NCI-H2029 treated with DMSO at 0.1 percent for 48 hours (cell line): ENCODE measurements around the gene GBX2.
"Not testable (repeated sequence)": the region's sequence is repeated elsewhere in the genome, so short reads cannot be mapped to it uniquely, and the experiment has no call there.

Experiments used
- DNase-seq: peaks from one replicate; lab custom pipeline; 2025; lab: John Stamatoyannopoulos, UW

Gene GBX2

GRCh38 chr2:236155406-236155805 lies 12.8 kb downstream of the GBX2 start:
- DNase-seq = no peak

- no peak for DNase-seq
These were observed 21.8 kb downstream of the GBX2 start for GRCh38 chr2:236146436-236146835.

GRCh38 chr2:236143811-236144210 lies 24.4 kb downstream of the GBX2 start:
- no peak for DNase-seq

- not testable (repeated sequence) for DNase-seq
These were observed 26.6 kb downstream of the GBX2 start for GRCh38 chr2:236141616-236142015.

- DNase-seq = no peak
These were observed 31.1 kb downstream of the GBX2 start for GRCh38 chr2:236137066-236137465.

- no peak for DNase-seq
These were observed 31.6 kb downstream of the GBX2 start for GRCh38 chr2:236136538-236136937.

- no peak for DNase-seq
These were observed 34.7 kb downstream of the GBX2 start for GRCh38 chr2:236133410-236134012.

GRCh38 chr2:236131073-236131692 lies 37.0 kb downstream of the GBX2 start:
- no peak for DNase-seq

GRCh38 chr2:236130349-236130998 lies 37.7 kb downstream of the GBX2 start:
- no peak for DNase-seq

GRCh38 chr2:236129935-236130334 lies 38.3 kb downstream of the GBX2 start:
- DNase-seq = no peak

GRCh38 chr2:236128321-236128720 lies 39.9 kb downstream of the GBX2 start:
- DNase-seq = no peak

- no peak for DNase-seq
These were observed 41.2 kb downstream of the GBX2 start for GRCh38 chr2:236127010-236127409.

- no peak for DNase-seq
These were observed 42.6 kb downstream of the GBX2 start for GRCh38 chr2:236125541-236125940.

- no peak for DNase-seq
These were observed 43.8 kb downstream of the GBX2 start for GRCh38 chr2:236124182-236124893.

- DNase-seq = no peak
These were observed 44.5 kb downstream of the GBX2 start for GRCh38 chr2:236123716-236124115.

- no peak for DNase-seq
These were observed 46.0 kb downstream of the GBX2 start for GRCh38 chr2:236122236-236122635.

- no peak for DNase-seq
These were observed 46.6 kb downstream of the GBX2 start for GRCh38 chr2:236121546-236121945.

GRCh38 chr2:236120829-236121228 lies 47.4 kb downstream of the GBX2 start:
- no peak for DNase-seq

GRCh38 chr2:236120141-236120601 lies 48.0 kb downstream of the GBX2 start:
- peak; percentile 89 for DNase-seq

- DNase-seq = no peak
These were observed 48.7 kb downstream of the GBX2 start for GRCh38 chr2:236119476-236119875.

GRCh38 chr2:236119003-236119402 lies 49.2 kb downstream of the GBX2 start:
- no peak for DNase-seq

- peak; percentile 47 for DNase-seq
These were observed 50.3 kb downstream of the GBX2 start for GRCh38 chr2:236117861-236118269.

- DNase-seq = no peak
These were observed 50.8 kb downstream of the GBX2 start for GRCh38 chr2:236117401-236117800.
